HG03060 (cell line): ENCODE measurements around the gene ARFGEF2.
"Not testable (repeated sequence)": the region's sequence is repeated elsewhere in the genome, so short reads cannot be mapped to it uniquely, and the experiment has no call there.

Experiments used
- ATAC-seq: cut with Tn5 transposase; IDR thresholded peaks from one replicate; pipeline ENCODE4 v1.9.1; 2021; ENCODE audit warnings: low read depth, moderate number of reproducible peaks; ENCODE audit not compliant: unreplicated experiment

Gene ARFGEF2

DNA sequence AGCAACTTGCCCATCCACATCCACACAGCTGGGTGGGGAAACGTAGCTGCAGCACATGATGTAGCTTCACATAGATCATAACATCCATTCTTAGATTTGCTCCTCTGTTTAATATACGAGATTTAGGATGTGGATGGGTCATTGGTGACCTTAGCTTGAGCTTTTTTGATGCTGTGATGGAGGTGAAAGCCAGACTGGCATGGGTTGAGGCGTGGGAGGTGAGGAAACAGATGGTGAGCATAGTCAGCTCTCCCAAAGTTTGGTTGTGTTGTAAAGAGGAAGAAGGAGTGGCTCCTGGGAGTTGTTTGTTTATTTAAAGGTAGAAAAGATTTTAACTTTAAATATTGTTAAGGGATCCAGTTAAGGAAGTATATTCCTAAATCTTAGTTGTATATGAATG lies 5.3 kb downstream of the ARFGEF2 start:
- ATAC-seq: no peak

DNA sequence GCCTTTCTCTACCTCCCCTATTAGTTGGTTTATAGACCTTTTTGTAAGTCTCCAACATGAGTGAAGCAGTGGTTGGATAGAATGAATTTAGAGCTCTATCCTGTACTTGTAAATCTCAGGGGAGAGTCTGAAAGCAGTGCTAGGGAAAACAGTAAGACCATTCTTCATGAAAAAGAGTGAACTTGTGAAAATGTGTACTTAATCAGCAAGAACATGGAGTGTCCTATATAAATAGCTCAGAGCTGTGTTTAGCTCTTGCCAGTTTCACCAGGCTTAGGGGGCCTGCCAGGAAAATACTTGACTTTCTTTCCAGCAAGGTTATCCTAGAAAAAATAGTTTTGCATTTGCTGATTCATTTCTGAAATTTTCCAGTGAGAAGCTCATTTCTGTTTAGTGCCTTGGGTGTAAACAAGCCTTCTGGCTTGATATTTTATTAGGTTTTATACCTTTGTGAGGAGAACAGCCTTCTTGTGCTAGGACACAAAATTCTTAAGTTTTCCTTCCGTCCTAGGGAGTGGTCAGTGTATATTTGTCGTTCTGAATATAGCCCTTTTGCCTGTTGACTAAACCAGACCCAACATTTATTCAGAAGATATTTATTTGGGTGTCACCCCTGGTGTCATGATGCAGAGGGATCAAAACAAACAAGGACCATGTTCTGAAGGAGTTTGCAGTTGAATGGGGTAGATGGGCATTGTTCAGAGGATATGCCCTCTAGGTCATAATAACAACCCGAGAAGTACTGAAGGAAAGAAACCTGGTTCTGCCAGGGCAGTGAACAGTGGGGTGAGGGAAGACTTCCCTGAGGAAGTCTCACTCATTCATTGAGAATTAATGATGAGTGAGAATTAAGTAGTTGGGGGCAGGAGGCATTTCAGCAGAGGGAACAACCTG lies 7.6 kb downstream of the ARFGEF2 start:
- ATAC-seq: no peak

DNA sequence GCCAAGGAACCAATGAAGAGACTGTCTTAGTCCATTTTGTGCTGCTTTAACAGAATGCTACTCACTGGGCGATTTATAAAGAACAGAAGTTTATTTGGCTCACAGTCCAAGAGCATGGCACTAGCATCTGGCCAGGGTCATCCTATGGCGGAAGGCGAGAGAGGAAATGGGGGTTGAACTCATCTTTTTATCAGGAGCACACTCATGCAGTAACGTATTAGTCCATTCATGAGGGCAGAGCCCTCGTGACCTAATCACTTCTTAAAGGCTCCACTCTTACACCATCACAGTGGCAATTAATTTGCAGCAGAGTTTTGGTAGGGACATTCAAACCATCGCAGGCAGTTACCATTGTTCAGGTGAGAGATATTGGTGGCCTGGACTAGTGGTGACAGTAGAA lies 8.5 kb downstream of the ARFGEF2 start:
- no peak for ATAC-seq

DNA sequence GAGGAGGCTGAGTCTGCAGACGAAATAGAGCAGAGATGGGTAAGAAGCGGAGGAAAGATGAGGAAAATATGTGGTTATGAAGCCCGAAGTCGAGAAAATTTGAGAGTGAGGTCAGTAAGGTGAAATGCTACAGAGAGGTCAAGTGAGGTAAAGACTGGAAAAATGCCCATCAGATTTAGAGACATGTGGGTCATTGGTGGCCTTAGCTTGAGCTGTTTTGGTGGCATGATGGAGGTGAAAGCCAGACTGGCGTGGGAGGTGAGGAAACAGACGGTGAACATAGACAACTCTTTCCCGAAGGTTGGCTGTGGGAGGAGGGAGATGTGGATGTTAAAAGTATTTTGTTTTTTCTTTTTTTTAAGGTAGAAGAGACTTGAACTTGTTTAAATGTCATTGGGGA lies 9.4 kb downstream of the ARFGEF2 start:
- no peak for ATAC-seq

DNA sequence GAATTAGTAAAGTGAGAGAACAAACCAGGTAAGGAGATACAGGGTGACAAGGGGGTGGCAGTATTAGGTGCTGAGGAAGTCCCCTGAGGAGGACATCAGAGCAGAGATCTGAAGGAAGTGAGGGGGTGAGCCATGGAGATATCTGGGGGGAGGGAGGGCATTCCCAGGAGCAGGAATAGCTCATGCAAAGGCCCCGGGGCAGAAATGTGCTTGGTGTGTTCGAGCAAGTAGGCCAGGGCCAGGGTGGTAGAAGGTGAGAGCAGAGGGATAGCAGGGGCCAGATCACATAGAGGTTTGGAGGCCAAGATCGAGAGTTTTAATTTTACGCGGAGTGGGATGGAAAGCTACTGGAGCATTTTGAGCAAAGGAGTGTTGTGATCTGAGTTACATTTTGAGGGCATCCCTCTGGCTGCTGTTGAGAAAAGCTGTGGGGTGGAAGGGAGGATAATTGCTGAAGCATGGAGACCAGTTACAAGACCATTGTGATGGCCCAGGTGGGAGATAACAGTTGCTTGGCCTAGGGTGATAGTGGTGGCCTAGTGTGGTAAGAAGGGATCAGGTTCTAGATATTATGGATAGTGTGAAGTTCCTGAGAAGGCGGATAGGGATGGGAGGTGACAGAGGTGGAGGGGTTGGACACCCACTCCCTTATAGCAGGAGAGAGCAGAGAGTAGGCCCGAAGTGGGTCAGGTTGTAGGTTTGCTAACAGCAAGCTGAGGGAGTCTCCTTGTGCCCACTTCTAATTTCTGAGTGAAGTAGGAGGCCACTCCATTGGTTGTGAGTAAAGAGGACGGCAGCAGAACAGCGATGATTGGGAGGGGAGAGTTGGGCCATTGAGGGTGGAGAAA lies 10.2 kb downstream of the ARFGEF2 start:
- ATAC-seq: no peak

DNA sequence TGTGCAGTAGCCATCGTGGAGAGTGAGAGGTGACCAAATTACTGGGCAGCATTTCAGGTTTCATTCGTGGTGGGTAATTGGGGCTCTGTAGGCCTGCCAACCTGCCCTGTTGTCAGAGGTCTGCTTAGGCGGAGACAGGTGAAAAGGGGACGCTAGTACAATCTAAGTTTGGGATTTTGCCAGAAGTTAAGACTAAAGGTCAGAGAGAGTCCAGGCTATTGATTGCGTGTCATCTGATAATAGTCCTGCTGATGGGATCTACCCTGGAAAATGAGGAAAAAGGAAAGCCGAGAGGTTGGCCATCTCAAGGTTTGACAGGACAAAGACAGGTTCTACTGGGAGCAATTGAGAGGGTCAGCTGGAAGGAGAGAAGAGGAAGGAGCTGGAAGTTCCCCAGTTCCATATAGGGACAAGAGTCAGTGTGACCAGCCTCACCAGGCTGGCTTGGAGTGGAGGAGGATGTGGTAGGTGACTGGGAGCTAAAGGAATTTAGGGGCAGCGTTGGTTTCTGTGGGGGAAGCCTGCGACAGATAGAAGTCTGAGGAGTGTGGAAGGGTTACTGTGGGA lies 10.9 kb downstream of the ARFGEF2 start:
- no peak for ATAC-seq

DNA sequence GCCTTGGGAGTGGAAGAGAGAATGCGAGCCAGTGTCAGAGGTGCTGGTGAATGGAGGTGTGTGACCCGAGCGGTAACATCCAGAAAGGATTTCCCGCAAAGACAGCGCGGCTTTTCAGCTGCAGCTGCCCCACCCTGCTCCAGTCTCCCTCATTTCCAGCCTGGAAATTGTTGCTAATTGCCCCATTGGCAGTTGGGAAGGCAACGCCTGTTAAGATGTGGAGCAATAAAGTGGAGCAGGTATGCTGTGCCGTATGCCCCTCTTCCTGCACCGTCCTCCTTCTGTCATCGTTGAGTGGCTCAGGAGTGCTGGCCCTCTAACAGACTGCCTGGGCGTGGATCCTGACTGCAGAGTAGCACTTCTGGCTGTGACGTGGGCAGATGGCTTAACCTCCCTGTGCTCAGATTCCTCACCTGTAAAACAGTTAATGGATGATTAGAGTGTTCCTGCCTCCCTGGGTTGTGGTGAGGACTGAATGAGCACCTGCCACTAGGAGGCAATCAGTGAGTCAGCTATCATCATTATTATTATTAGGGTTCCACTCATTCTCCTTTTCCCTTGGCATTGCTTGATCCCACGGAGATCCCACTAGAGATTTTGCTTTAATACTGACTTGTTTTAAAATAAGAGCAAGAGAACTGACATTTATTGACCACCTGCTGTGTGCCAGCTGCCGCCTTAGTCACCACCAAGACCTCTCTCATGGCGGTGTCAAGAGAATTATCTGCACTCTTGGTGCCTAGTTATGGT lies 11.7 kb downstream of the ARFGEF2 start:
- ATAC-seq: no peak

DNA sequence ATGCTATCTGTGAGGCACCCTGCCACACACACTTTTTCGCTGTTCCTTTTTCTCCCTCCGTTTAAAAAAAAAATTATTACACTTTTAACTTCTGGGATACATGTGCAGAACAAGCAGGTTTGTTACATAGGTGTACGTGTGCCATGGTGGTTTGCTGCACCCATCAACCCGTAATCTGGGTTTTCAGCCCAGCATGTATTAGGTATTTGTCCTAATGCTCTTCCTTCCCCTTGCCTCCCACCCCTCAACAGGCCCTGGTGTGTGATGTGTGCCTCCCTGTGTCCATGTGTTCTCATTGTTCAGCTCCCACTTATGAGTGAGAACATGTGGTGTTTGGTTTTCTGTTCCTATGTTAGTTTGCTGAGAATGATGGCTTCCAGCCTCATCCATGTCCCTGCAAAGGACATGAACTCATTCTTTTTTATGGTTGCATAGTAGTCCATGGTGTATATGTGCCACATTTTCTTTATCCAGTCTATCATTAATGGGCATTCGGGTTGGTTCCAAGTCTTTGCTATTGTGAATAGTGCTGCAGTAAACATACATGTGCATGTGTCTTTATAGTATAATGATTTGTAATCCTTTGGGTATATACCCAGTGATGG lies 12.9 kb downstream of the ARFGEF2 start:
- ATAC-seq: not testable (repeated sequence)

DNA sequence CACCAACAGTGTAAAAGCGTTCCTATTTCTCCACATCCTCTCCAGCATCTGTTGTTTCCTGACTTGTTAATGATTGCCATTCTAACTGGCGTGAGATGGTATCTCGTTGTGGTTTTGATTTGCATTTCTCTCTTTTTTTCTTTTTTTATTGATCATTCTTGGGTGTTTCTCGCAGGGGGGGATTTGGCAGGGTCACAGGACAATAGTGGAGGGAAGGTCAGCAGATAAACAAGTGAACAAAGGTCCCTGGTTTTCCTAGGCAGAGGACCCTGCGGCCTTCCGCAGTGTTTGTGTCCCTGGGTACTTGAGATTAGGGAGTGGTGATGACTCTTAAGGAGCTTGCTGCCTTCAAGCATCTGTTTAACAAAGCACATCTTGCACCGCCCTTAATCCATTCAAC lies 13.5 kb downstream of the ARFGEF2 start:
- ATAC-seq: not testable (repeated sequence)

DNA sequence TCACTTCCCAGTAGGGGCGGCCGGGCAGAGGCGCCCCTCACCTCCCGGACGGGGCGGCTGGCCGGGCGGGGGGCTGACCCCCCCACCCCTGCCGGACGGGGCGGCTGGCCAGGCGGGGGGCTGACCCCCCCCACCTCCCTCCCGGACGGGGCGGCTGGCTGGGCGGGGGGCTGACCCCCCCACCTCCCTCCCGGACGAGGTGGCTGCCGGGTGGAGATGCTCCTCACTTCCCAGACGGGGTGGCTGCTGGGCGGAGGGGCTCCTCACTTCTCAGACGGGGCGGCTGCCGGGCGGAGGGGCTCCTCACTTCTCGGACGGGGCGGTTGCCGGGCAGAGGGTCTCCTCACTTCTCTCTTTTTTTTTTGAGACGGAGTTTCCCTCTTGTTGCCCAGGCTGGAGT lies 14.7 kb downstream of the ARFGEF2 start:
- not testable (repeated sequence) for ATAC-seq

DNA sequence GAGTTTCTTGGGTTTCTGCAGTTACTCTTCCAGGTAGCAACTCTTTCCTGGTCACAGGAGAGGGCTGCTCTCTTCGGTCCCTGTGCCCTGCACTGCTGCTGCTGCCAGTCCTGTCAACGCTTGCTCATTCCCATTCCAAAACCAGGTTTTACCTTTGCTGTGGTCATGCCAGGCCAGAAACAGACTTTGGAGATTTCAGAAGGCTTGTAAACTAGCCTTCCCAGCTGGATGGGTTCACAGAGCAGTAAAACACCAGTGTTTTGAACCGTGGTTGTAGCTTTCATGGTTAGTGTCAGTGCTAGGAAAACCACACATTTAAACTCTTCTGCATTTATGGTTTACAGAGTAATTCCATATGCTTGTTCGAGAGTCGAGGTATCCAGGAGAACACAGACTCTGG lies 16.2 kb downstream of the ARFGEF2 start:
- no peak for ATAC-seq

DNA sequence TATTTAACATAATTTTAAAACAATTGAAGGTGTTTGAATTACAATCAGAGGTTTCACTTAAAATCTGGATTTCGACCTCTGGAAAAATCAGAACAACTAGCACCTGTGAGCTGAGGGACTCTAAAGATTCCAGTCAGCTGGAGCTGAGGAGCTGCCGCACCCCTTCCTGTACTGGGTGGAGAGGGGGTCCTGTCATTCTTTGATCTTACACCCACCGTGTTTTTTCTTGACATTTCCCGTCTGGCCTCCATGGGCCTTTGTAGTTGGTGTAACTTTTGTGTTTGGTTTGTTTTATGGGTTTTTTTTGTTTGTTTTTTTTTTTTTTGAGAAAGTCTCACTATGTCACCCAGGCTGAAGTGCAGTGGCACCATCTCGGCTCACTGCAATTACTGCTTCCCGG lies 17.2 kb downstream of the ARFGEF2 start:
- no peak for ATAC-seq

DNA sequence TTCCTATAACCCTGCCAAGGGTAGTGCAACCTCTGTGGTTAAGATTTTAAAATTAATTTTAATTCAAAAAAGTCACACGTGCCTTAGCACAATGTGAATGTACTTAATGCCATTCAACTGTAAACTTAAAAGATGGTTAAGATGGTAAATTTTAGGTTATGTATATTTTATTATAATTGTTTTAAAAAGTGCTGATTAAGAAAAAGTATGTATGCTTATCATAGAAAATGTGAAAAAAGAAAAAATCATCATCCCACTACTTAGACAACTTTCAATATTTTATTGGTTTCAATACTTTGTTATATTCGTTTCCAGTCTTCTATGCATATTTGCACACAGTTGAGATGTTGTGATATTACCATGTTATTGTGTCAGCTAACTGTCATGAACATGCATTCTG lies 18.7 kb downstream of the ARFGEF2 start:
- ATAC-seq: no peak

DNA sequence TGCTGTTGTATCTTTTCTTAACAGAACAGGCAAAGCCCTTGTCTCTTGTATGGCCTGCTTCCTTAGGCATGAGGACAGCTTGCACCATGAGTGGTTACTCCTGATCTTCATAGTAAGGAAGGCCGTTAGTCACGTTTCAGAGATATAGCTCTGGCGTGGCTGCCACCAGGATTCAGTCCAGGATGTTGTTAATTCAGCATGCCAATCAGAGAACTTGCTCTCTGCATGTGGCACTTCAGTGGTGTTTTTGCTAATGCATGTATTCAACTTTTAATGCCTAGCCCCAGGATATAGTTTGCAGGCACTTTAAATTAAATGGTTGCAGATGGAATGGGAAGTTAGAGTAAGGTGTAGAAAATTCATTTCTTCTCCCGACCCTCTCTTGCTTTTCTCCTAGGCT lies 20.0 kb downstream of the ARFGEF2 start:
- ATAC-seq: no peak

DNA sequence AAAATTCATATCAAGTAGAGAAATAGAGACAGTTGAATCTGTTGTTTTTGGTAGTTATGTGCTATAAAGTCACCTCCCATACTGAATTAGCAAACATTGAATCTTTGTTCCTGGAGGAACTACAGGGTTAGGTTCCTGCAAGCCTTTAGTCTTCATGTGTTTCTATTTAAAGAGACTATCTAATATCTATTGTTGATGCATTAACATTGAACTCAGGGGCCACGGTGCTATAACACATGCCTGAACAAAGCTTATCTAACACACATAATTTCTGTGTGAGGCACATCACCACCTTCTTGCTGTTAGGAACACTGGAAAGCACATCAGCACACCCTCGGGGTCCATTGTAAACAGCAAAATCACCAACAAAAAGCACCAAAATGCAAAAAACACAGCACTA lies 21.2 kb downstream of the ARFGEF2 start:
- no peak for ATAC-seq

DNA sequence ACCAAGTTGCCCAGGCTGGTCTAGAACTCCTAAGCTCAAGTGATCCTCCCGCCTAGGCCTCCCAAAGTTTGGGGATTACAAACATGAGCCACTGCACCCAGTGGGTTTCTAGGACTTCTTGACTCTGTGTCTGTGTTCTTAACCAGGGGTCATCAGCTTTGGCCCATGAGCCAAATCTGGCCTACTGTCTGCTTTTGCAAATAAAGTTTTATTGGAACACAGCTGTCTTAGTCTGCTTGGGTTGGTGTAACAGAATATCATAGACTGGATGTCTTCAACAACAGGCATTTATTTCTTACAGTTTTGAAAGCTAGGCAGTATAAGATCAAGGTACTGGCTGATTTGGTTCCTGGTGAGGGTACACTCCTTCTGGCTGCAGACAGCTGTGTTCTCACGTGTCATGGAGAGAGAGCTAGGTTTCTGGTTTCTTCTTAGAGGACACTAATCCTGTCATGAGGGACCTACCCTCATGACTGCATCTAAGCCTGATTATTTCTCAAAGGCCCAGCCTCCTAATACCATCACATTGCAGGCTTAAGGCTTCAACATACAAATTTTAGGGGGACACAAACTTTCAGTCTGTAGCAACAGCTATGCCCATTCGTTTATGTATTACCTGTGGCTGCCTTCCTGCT lies 23.3 kb downstream of the ARFGEF2 start:
- no peak for ATAC-seq

DNA sequence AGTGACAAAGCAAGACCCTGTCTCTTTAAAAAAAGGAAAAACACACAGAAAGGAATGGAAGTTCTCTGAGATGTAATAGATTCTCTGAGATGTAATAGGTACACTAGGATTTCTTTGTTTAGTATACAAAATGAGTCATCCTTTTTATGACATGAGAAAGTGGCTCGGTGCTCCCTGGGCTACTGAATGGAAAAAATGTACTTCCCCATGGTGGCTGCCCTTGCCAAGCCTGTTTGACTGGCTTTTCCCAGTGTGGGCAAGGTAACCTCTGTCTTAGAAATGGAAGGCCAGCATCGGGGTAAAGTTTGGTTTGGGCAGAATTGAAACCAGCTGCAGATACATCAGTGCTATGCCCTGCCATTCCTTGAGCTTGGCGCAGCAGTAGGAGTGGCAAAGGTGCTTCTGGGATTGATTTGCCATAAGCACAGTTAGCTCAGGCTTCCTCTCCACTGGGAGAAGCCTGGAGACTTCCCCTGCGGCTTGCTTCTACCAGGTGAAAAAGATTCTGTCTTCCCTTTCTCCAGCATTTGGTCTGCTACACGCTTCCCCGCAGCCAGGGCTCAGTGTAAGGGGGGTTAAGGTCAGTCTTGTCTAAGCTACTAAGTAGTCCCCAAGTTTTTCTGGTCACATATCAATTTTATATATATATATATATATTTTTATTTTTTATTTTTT lies 24.5 kb downstream of the ARFGEF2 start:
- no peak for ATAC-seq

DNA sequence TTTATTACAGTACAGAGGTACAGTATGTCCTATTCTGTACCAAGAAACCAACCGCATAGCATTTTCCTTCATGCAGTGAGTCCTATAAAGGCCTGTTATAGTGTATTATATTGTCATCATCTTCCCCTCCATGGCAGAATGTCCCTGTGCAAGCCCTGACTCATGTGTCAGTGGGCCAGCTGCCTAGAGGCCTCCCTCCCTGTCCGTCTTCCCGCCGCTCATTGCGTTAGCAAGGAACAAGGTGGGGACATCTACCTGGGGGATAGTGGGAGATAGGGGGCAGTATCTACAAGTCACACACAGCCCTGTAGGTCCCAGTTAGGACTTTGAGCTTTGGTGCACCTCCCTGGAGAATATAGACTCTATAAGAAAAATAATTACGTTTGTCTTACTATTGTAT lies 27.1 kb downstream of the ARFGEF2 start:
- ATAC-seq: no peak
